Tongue (tissue), 2 donors: ENCODE measurements around the gene HSPA12A. TPM values are rescaled to one million over a fixed set of nuclear protein-coding genes. Genes with fewer than 3 reads are reported as not detected.

Experiments used
- DNase-seq: peaks from one replicate; pipeline ENCODE4 v3.0.0-alpha.2; 2015
- total RNA-seq: library from RNA; depleted of rRNA; stranded (reverse); fragments of >200 nt; gene quantifications from one replicate; pipeline ENCODE4 v1.2.3, GENCODE V29; 2014

The HSPA12A gene
- total RNA-seq, 1 donor from 2014 or later = 9.3 TPM

GRCh38 chr10:116743266-116744064 is 1.1 kb upstream of the HSPA12A start:
- DNase-seq = no peak

GRCh38 chr10:116741391-116742351 is 695 bp downstream of the HSPA12A start:
- no peak for DNase-seq

- no peak for DNase-seq
Observed at GRCh38 chr10:116740971-116741370, 1.4 kb downstream of the HSPA12A start.

GRCh38 chr10:116738339-116738738 is 4.0 kb downstream of the HSPA12A start:
- no peak for DNase-seq

GRCh38 chr10:116737627-116738327 is 4.6 kb downstream of the HSPA12A start:
- DNase-seq = peak; percentile 59

GRCh38 chr10:116733566-116733965 is 8.8 kb downstream of the HSPA12A start:
- DNase-seq = no peak

GRCh38 chr10:116732573-116732972 is 9.8 kb downstream of the HSPA12A start:
- no peak for DNase-seq

GRCh38 chr10:116730464-116731260 is 11.7 kb downstream of the HSPA12A start:
- no peak for DNase-seq

- DNase-seq = no peak
Observed at GRCh38 chr10:116729243-116729642, 13.1 kb downstream of the HSPA12A start.

GRCh38 chr10:116728526-116729096 is 13.8 kb downstream of the HSPA12A start:
- no peak for DNase-seq

GRCh38 chr10:116723428-116724281 is 18.7 kb downstream of the HSPA12A start:
- DNase-seq = no peak

GRCh38 chr10:116722736-116723427 is 19.5 kb downstream of the HSPA12A start:
- no peak for DNase-seq

- DNase-seq = no peak
Observed at GRCh38 chr10:116721547-116722392, 20.6 kb downstream of the HSPA12A start.

GRCh38 chr10:116720668-116721546 is 21.5 kb downstream of the HSPA12A start:
- no peak for DNase-seq

GRCh38 chr10:116720241-116720643 is 22.1 kb downstream of the HSPA12A start:
- DNase-seq = no peak

GRCh38 chr10:116719804-116720203 is 22.6 kb downstream of the HSPA12A start:
- no peak for DNase-seq

GRCh38 chr10:116718058-116718457 is 24.3 kb downstream of the HSPA12A start:
- no peak for DNase-seq

GRCh38 chr10:116716381-116716780 is 26.0 kb downstream of the HSPA12A start:
- no peak for DNase-seq
